GM18870 (cell line): ENCODE results near the gene CAPZA2.
"Not testable (repeated sequence)": the region's sequence is repeated elsewhere in the genome, so short reads cannot be mapped to it uniquely, and the experiment has no call there.

Experiments
- ATAC-seq: cut with Tn5 transposase; IDR thresholded peaks from one replicate; pipeline ENCODE4 v1.9.1; 2021; ENCODE audit warnings: moderate library complexity; ENCODE audit not compliant: unreplicated experiment

Gene CAPZA2

DNA sequence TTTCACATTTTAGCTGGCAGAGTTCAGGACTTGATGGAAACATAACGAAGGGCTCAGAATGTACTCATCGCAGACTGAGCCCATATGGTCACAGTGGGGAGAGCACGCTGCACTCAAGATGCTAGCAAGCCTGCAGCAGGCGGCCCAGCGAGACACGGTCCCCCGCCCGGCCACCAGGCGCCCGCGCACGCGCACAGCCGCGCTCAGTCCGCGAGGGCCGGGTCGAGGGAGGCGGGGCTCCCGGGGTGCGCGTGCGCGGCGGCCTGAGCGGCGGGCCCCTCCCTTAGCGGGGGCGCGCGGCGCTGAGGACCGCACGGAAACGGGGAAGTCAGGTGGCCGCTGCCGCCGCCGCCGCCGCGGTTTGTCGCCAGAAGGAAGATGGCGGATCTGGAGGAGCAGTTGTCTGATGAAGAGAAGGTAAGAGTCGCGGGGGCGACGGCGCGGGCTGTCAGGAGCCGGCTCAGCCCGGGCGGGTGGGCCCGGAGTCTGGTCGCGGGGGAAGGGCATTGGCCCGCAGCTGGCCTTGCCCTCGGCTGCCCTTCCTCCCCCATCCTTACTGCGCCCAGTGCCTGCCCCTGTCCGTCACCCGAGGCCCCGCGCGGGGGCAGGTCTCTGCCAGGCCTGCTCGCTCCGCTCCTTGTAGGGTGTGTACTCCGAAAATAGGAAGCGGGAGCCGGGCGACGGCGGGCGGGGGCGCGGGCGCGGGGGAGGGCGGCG lies at the start of gene CAPZA2:
TSS of gene CAPZA2 (plus strand) at position 354 of the 717 bp plus-strand sequence. CDS start at position 379, 25 bp downstream.
- peak; percentile 81 for ATAC-seq

DNA sequence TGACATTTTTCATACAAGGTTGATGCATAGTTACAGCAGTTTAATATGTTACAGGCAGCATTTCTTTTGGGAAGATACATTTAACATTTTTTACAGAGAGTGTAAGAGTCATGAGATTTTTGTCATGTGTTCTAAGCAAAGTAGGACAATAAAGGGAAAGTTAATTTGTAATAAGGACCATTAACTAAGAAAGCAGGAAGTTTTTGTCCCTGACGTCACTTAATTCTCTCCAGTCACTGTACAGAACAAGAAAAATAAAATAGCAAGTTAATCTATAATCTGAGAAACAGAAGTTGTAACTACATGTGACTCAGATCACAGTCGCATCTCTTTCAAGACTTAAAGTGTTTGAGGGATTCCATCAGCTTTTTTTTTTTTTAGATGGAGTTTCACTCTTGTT lies 49.5 kb upstream of the CAPZA2 start:
- ATAC-seq, result no peak

DNA sequence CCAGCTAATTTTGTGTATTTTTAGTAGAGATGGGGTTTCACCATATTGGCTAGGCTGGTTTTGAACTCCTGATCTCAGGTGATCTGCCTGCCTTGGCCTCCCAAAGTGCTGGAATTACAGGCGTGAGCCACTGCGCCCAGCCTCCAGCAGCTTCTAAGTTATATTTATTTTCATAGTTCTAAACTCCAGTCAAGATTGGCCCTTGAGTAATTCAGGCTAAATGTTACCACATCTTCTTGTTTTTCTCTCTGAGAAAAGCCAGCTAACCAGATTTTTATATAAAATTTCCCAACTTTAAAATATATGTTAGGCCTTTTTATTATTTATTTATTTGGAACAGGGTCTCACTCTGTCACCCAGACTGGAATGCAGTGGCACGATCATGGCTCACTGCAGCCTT lies 49.0 kb upstream of the CAPZA2 start:
- not testable (repeated sequence) for ATAC-seq

DNA sequence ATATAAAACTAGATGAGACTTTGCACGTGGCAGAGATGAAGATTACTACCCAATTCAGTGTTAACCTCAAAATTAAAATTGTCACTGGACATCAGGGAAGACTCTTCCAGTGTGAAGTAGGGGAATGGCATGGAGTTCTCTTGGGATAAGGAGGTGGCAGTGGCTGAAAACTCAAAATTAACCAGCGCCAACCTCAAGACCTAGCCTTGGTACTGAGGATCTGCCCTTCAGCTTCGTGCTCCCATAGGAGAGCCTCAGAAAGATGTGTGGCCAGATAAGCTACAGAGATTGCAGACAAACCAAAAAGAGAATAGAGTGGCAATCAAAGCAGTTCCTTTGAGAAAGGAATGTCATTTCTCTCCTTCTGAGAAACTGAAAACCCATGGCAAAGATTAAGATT lies 47.3 kb upstream of the CAPZA2 start:
- ATAC-seq, result no peak

DNA sequence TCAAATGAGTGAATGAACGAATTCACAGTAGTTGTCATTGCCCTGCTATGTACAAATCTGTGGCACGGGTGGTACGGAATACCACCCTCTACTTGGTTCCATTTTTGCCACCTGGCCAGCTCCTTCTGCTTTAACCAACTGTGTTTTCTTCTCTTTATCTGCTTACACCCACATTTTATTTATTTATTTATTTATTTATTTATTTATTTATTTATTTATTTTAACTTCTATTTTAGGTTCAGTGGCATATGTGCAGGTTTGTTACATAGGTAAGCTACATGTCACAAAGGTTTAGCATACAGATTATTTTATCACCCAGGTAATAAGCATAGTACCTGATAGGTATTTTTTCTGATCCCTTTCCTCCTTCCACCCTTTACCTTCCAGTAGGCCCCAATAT lies 42.2 kb upstream of the CAPZA2 start:
- ATAC-seq, result no peak

DNA sequence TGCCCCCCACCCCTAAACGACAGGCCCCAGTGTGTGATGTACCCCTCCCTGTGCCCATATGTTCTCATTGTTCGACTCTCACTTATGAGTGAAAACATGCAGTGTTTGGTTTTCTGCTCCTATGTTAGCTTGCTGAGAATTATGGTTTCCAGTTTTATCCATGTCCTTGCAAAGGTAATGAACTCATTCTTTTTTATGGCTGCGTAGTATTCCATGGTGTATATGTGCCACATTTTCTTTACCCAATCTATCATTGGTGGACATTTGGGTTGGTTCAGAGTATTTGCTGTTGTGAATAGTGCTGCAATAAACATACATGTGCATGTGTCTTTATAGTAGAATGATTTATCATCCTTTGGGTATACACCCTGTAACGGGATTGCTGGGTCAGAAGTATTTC lies 40.7 kb upstream of the CAPZA2 start:
- ATAC-seq, result not testable (repeated sequence)

DNA sequence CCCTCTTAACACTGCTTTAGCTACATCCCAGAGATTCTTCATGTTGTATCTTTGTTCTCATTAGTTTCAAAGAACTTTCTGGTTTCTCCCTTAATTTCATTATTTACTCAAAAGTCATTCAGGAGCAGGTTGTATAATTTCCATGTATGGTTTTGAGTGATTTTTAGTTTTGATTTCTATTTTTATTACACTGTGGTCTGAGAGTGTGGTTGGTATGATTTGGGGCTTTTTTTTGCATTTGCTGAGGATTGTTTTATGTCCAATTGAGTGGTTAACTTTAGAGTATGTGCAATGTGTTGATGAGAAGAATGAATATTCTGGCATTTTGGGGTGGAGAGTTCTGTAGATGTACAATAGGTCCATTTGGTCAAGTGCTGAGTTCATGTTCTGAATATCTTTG lies 37.9 kb upstream of the CAPZA2 start:
- no peak for ATAC-seq

DNA sequence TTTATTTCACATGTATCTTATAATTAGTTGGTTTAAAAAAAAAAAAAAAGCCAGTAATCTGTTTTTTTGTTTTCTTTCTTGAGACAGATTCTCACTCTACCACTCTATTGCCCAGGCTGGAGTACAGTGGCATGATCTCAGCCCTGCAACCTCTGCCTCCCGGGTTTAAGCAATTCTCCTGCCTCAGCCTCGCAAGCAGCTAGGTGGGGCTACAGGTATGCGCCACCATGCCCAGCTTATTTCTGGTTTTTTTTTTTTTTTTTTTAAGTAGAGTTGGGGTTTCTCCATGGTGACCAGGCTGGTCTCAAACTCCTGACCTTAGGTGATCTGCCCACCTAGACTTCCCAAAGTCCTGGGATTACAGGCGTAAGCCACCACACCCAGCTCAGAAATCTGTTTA lies 34.1 kb upstream of the CAPZA2 start:
- ATAC-seq, result no peak

DNA sequence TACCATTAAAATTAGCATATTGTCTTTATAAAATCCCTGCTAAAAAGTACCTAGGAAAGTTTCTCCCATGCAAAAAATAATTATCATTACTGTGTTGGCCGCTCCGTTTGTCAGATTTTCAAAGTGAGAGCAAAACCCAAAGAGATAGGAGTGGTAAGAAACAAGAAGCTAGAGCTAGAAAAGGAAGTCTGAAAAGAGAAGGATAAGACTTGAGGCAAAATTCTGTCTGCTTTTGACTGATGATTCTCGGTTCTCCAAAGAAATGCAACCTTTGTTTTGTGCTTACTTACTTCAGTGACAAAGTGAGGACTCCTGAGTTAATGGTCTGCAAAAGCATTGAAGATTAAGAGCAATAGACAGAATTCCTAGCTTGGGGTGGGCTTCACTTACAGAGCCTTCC lies 33.3 kb upstream of the CAPZA2 start:
- no peak for ATAC-seq

DNA sequence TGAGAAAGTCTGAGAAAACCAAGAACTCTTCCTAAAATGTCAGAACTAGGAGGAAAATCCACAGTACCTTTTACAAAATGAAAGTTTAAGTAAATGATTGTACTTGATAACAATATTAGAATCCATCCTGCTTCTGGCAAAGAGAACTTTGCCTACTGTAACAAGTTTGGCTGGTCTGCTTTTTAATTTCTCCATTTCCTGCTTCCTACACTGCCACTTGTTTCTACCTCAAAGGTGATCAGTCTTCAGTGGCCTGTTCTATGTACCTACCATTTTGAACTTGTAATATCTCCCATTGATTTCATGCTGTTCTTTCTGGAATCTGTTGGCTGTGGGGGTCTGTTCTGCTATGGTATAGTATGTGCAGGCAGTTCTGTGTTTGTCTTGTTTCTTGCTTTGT lies 32.9 kb upstream of the CAPZA2 start:
- no peak for ATAC-seq

DNA sequence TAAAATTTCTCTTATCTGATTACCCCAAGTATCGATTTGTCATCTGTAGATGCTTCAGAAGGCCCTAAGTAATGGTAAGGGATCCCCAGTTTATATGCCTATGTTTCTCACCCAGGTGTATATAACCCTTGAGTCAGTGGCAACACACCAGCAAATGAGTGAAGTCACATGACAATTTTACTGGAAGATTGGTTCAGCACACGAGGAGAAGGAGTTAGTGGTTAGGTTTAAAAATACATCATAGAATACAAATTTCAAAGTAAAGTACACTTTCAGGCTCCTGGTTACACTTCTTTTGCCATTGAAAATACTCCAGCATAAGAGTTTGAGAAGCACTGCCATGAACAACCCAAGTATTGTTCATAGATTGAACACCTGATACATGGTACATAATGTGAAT lies 29.7 kb upstream of the CAPZA2 start:
- ATAC-seq, result no peak

DNA sequence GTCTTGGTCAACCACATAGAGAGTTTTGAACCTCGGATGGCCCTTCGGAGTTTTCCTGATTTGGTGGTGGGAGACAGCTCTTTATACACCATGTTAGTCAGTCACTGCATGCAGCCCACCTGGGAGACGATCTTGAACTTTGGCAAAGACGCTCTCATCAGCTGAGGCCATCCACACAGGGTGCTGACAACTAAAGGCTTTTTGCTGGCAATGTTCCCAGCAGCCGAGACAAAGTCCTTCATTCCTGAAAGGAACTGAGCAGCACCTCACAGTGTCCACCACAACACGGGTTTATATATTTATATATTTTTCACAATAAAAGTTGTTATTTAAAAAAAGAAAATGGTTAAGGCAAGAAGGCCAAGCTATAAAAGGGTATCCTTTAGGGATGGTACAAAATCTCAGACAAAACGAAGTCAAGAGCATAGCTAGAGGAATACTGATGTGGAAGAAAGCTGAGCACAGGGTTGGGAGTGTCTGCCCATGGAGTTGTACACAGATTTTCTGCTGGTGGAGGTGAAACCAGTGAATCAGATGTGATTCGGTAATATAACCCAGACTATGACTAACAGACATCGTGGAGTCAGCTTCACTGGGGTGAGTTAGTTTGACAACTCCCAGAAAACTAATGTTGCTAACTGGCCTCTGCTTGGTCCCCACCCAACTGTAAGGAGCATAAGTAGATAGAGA lies 27.4 kb upstream of the CAPZA2 start:
- ATAC-seq, result no peak

DNA sequence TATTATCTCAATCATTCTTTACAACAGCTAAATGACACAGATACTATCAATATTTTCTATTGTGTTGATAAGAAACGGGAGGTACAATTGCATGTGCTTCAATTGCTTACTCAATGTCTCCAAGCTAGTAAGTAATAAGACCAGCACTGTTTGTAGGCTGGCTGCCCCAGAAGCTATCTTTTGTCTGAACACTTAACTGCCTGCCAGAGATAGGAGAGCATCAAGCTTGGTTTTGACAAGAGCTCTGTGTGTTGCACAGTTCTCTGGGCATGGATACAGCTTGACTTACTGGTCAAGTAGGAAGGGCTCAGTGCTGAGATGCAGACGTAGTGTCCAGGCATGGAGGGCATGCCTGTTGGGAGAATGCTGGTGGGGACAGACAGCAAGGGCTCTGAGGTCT lies 26.3 kb upstream of the CAPZA2 start:
- no peak for ATAC-seq

DNA sequence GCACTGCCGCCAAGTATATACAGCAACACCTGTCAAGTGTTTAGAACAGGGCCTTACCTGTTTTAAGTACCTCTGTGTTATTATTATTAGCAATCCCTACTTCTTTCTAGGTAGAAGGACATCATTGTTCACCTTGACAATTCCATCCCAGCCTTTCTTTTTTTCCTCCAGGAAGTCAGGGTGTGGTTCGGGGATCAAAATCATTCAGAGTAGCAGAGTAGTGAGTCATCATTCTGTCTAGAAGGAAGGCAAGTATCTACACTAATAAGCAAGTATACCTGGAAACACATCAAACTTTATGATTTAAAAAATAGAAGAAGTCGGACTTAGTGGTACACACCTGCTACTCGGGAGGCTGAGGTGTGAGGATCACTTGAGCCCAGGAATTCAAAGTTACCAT lies 25.5 kb upstream of the CAPZA2 start:
- ATAC-seq, result no peak

DNA sequence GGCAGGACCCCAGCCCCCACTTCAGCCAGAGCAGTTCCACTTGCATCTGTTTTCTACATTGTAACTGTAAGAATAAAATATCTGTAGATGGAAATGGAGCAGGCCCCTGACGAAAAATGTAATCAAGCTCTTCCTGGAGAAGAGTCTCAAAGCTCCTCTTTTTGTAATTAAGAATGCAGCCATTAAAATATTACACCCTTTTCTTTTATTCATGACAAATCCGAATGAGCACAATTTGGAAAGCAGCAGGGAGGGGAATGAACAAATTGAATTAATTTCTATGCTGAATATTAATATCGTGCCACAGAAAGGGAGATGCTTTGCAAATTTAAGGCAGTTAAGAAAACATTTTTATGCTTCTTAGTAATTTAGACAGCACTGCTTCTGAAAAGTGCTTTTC lies 24.8 kb upstream of the CAPZA2 start:
- no peak for ATAC-seq

DNA sequence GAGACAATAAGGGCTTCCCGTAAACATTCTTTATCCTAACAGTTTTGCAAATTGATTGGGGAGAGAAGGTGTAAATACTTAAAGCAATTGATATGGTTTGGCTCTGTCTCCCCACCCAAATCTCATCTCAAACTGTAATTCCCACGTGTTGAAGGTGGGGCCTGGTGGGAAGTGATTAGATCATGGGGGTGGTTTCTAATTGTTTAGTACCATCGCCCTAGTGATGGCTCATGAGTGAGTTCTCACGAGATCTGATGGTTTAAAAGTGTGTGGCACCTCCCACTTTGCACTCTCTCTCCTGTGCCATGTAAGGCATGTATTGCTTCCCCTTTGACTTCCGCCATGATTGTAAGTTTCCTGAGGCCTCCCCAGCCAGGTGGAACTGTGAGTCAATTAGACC lies 22.1 kb upstream of the CAPZA2 start:
- ATAC-seq, result no peak

DNA sequence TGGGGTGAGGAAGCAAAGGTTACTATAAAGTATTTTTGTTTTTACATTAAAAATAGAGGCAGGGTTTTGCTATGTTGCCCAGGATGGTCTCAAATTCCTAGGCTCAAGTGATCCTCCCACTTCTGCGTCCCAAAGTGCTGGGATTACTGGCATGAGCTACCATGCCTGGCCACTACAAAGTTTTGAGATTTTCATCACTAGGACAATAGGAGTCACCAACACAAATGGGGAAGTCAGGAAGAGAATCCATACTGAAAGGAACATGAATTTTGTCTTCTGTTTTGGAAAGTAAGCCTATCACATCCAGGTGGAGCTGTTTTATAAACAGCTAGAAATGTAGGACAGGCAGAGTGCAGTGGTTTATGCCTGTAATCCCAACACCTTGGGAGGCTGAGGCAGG lies 20.0 kb upstream of the CAPZA2 start:
- no peak for ATAC-seq

DNA sequence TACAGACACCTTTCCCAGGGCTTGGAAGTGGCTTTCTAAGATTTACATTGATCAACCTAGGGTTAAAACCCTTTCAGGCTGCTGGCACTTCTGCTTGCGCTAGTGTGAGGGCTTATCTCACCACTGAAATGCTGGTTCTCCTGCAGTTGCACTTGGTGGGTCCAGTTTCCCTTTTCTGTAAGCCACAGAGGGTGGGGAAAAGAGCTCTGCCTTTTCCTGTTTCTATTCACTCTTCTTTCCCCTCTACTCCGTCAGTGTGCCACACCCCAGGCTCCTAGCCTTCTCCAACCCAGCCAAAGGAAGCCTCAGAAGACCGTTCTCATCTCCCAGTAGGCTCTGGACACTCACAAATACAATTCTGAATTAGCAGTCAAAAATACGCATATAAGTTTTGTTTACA lies 19.0 kb upstream of the CAPZA2 start:
- no peak for ATAC-seq

DNA sequence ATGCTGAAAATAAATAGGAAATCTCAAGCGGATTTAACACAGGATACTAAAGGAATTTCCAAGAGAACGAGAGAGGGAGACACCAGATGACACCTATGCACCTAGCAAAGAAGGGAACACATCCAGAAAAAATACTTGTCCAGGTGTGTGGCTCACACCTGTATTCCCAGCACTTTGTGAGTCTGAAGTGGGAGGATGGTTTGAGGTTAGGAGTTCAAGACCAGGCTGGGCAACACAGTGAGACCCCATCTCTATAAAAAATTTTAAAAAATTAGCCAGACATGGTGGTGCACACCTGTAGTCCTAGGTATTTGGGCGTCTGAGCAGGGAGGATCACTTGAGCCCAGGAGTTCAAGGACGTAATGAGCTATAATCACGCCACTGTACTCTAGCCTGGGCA lies 11.2 kb upstream of the CAPZA2 start:
- ATAC-seq, result no peak

DNA sequence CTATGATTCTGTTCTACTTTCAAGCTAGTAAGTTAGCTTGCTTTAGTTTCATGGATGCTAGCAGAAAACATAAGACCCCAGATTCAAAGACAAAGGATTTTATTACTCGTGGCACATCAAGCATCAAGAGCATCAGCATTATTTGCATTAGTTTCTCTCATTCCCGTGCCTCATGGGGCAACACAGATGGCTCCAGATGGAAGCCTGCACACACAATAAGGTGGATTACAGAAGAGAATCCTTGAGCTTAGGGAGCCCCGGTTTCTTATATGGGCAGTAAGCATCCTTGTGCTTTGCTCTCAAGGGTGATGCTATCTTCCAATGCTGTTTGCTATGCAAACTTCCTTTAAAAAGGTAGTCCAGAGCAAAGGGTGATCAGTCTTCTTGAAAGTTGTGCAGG lies 10.7 kb upstream of the CAPZA2 start:
- no peak for ATAC-seq

DNA sequence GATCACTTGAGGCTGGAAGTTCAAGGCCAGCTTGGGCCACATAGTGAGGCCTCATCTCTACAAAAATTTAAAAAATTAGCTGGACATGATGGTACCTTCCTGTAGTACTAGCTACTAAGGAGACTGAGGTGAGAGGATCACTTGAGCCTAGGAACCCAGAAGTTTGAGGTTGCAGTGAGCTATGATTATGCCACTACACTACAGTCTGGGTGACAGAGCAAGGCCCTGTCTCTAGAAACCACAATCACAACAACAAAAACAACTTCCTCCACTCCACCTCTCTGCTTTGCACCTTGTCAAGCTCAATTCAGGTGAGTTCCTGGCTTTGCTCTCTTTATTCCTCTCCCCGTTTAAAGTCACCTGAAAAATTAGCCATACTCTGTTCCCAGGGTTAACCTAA lies 8.3 kb upstream of the CAPZA2 start:
- ATAC-seq, result no peak

DNA sequence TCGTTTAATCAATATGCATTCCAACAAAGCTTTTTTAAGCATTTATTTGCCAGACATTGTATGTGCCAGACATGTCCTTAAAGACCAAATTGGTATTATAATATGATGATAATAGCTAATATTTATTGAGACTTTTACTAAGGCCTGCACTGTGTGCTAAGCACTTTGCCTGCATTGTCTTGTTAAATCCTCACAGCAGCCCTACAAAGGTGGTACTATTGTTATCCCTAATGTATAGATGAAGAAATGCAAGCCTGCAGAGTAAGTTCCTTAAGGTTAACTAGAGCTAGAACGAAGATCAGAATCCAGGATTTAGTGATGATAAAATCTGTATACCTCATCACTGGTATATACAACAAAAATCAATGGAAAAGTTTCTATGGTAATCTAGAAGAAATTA lies 5.3 kb upstream of the CAPZA2 start:
- no peak for ATAC-seq

DNA sequence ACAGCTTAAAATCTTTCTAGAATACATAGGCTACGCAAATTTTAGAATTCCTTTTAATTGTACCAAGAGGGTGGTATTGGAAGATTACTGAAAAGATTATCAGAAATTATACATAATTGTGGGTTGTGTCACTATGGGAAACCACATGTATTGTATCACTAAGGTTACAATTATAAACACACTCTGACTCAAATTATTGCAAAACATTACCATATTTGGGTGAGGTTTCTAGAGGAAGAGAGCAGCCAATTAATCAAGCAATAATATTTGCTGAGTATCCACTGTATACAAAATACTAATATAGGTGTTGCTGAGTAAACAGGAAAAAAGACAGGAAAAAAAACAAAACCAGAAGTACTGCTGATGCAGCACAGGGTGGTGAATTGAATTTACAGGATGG lies 3.1 kb upstream of the CAPZA2 start:
- ATAC-seq, result no peak
